Activated gamma-delta T cell treated with Interleukin-2 at 50 U/mL for 16 hours (primary cell): ENCODE data around the gene TMED6.
"Not testable (repeated sequence)": the region's sequence is repeated elsewhere in the genome, so short reads cannot be mapped to it uniquely, and the experiment has no call there.

Experiments
- DNase-seq: peaks from one replicate; pipeline ENCODE4 v3.0.0-alpha.2; 2020

Gene TMED6

GRCh38 chr16:69351309-69352027 lies at the start of gene TMED6:
TMED6 (minus strand) TSS chr16:69351786; CDS start chr16:69351753, 33 bp downstream.
- no peak for DNase-seq

DNA sequence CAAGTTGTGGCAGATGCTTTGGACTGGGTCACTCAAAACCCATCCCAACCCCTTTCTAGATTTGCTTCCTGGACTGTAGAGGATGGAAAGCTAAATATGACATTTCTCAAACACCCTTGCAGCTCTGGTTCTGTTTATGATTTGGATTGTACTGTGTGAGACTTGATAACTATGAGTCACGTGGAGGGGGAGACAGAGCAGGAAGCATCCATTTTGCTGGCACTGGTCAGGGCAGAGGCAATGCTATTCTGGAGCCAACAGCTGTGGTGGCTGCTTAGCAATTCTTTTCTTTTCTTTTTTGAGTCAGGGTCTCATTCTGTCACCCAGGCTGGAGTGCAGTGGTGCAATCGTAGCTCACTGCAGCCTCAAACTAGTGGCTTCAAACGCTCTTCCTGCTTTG lies 47.8 kb upstream of the TMED6 start:
- DNase-seq, result no peak

DNA sequence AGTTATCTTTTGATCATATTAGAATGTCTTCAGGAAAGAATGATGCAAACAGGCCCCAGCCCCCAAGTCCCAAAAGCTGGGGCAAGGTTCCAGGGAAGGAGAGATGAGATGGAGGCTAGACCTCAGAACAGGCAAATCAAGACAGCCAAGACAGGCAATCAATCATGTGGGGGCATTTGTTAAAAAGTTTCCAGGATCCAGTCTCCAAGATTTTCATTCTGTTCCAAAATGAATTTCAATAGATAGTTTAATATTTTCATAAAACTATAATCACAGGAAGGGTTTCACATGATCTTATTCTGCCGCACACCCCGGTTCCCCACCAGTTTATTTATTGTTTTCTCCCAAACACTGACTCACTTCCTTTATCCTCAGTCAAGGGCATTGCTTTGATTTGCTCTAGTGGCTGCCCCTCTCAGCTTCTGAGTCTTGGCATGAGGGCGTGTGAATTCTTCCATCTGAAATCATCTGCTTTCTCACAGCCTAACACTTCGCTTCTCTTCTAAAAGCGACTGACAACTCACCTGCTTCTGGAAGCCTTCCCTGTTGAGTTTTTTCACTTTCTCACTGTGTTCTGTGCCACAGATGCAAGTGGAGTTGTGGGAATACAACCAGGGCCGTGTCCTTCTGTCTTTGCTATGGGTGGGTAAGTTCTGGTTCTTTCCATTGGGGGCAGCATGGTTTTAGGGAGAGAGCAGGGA lies 46.4 kb upstream of the TMED6 start:
- no peak for DNase-seq

- peak; percentile 74 for DNase-seq
These were observed 44.8 kb upstream of the TMED6 start for GRCh38 chr16:69396187-69397061.

GRCh38 chr16:69395859-69396186 lies 44.2 kb upstream of the TMED6 start:
- no peak for DNase-seq

- DNase-seq, result no peak
These were observed 42.6 kb upstream of the TMED6 start for GRCh38 chr16:69393898-69394849.

DNA sequence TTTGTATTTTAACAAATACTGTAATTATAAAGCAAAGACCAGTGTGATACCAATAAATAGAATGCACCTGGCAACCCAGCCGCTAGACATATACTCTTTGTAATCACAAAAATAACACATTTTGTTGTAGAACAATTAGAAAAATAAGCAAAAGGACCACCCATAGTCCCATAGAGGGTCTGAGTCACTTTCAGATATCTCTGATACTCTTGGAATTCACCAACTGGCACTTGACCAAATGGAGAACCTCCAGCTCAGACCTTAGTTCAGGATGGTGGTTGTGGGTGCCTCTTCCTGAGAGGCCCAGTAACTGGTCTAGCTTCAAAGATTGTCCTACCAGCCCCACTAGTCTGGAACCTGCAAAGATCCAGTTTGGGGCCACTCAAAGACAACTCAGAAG lies 35.0 kb upstream of the TMED6 start:
- DNase-seq, result no peak

GRCh38 chr16:69384974-69385373 lies 33.4 kb upstream of the TMED6 start:
- DNase-seq, result no peak

- DNase-seq, result no peak
These were observed 30.8 kb upstream of the TMED6 start for GRCh38 chr16:69382421-69382820.

- no peak for DNase-seq
These were observed 29.6 kb upstream of the TMED6 start for GRCh38 chr16:69381231-69381630.

- no peak for DNase-seq
These were observed 27.2 kb upstream of the TMED6 start for GRCh38 chr16:69378760-69379159.

- DNase-seq, result no peak
These were observed 26.4 kb upstream of the TMED6 start for GRCh38 chr16:69378036-69378435.

- DNase-seq, result no peak
These were observed 24.9 kb upstream of the TMED6 start for GRCh38 chr16:69376393-69377059.

DNA sequence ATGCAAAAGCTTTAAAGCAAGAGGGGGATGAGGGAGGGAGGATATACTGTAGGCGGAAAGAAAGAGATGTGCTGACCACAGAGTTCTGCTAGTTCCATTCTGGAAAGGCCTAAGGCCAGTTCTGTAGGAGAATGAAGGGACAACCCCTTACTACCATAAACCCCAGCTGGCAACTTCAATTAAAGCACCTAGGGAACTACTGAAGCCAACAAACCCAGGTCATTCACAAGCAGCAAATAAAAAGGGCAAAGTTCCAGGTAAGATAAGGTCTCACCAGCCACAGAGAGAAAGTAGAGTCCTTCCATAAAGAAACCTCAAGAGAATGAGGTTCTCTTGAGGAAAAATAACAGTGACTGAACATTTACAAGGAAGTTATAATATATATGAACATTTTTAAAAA lies 21.4 kb upstream of the TMED6 start:
- no peak for DNase-seq

DNA sequence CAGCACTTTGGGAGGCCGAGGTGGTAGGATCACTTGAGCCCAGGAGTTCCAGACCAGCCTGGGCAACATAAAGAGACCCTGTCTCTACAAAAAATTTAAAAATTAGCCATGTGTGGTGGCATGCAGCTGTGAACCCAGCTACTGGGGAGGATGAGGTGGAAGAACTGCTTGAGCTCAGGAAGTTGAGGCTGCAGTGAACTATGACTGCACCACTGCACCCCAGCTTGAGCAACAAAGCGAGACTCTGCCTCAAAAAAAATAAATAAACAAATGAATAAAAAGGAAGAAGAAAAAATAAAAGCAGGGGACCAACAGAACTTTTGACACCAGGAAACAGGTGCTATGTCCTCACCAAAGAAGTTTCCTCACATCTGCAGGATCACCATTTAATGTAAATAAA lies 20.0 kb upstream of the TMED6 start:
- no peak for DNase-seq

GRCh38 chr16:69368866-69369265 lies 17.3 kb upstream of the TMED6 start:
- DNase-seq, result no peak

- DNase-seq, result no peak
These were observed 16.4 kb upstream of the TMED6 start for GRCh38 chr16:69367980-69368379.

GRCh38 chr16:69366431-69366830 lies 14.8 kb upstream of the TMED6 start:
- no peak for DNase-seq

- no peak for DNase-seq
These were observed 14.3 kb upstream of the TMED6 start for GRCh38 chr16:69365901-69366300.

DNA sequence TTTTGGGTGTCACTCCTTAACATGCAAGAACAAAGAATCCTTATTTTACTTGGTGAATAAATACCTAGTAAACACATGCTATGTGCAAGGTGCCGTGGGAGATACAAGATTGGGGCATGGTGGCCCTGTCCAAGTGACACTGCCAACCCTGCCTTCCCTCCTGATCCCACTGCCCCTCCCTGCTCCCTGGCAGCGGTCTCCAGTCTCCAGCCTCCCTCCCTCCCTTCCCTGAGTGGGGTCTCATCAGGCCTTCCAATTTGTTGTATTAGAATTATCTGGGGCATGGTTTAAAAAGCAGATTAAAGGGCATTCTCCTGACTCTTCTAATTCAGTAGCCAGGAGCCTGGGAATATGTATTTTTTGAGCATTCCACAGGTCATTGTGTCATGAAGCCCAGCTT lies 12.5 kb upstream of the TMED6 start:
- DNase-seq, result no peak

- DNase-seq, result no peak
These were observed 11.7 kb upstream of the TMED6 start for GRCh38 chr16:69363281-69363717.

DNA sequence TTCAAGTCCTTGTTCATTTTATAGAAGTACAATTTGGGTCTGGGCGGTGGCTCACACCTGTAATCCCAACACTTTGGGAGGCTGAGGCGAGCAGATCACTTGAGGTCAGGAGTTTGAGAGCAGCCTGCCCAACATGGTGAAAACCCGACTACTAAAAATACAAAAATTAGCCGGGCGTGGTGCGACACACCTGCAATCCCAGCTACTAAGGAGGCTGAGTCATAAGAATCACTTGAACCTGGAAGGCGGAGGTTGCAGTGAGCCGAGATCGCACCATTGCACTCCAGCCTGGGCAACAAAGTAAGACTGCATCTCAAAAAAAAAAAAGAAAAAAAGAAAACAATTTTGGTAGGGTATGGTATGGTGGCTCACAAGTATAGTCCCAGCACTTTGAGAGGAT lies 8.5 kb upstream of the TMED6 start:
- DNase-seq, result not testable (repeated sequence)
